Upper lobe of left lung (tissue), 6 donors: Measurements from ENCODE around the gene DRD3. TPM values are rescaled to one million over a fixed set of nuclear protein-coding genes. Genes with fewer than 3 reads are reported as not detected.

Source experiments
- ATAC-seq, 2 donors: fragments of 200-7000 bp; cut with Tn5 transposase; one replicate each; pipeline ENCODE4 v1.9.1; 2022; ENCODE audit warnings: mild to moderate bottlenecking in 2 of 2, moderate library complexity in 2 of 2; ENCODE audit not compliant: low FRiP score in 2 of 2
- DNase-seq, 2 donors: peaks; one replicate each; pipeline ENCODE4 v3.0.0-alpha.2; 2019 to 2020
- H3K27ac ChIP-seq, 4 donors: fragments of 200-600 bp; sonication (generic); one replicate each; pipeline ENCODE4 v1.5.1; 2016 to 2019
- H3K27me3 ChIP-seq, 4 donors: fragments of 200-600 bp; sonication (generic); one replicate each; pipeline ENCODE4 v1.5.1; 2017 to 2019
- H3K36me3 ChIP-seq, 4 donors: fragments of 200-600 bp; sonication (generic); one replicate each; pipeline ENCODE4 v1.5.1; 2016 to 2019
- H3K4me1 ChIP-seq, 4 donors: fragments of 200-600 bp; sonication (generic); one replicate each; pipeline ENCODE4 v1.5.1; 2018 to 2019
- H3K4me3 ChIP-seq, 4 donors: fragments of 200-600 bp; sonication (generic); one replicate each; pipeline ENCODE4 v1.5.1; 2017 to 2019; ENCODE audit warnings: mild to moderate bottlenecking in 2 of 4, moderate library complexity in 1 of 4
- H3K9me3 ChIP-seq, 4 donors: fragments of 200-600 bp; sonication (generic); one replicate each; pipeline ENCODE4 v1.5.1; 2018 to 2019
- EP300 ChIP-seq, 4 donors: sonication (generic); formaldehyde crosslinking; IDR thresholded peaks; one replicate each; pipeline ENCODE4 v1.5.1; 2017; ENCODE audit warnings: antibody characterized with exemption in 4 of 4, control low read depth in 2 of 4
- POLR2A ChIP-seq, 4 donors: fragments of 450-650 bp; IDR thresholded peaks; one replicate each; pipeline ENCODE4 v1.5.1; 2016 to 2017; ENCODE audit warnings: antibody characterized with exemption in 4 of 4, mild to moderate bottlenecking in 2 of 4
- POLR2AphosphoS5 ChIP-seq, 2 donors: sonication (generic); formaldehyde crosslinking; IDR thresholded peaks; one replicate each; pipeline ENCODE4 v1.5.1; 2017; ENCODE audit warnings: antibody characterized with exemption in 2 of 2
- WGBS, 2 donors: methylation state at CpG; one replicate each; pipeline ENCODE4 v1.1.5; 2017 to 2018; 5-methylcytosine and 5-hydroxymethylcytosine counted together
- total RNA-seq, 6 donors: library from RNA; depleted of rRNA in 4 of 6; stranded (reverse); fragments of >200 nt in 4 of 6; gene quantifications; one replicate each; pipeline versions ENCODE4 v1.1.0 to v1.2.1, GENCODE V29; 2016 to 2021
- TF ChIP-seq, protein P1 (sequence below), 6 experiments: fragments of 450-650 bp in 4 of 6; fragments of 200-600 bp in 2 of 6; sonication (generic) in 2 of 6; IDR thresholded peaks; one replicate each; pipeline ENCODE4 v1.5.1; 2016 to 2019; ENCODE audit warnings: antibody characterized with exemption in 6 of 6
- donor health status: DM: no; HTN: no; CAD: no; lungs with moderate emphysema.
- donor health status: DM: no; HTN: yes; CAD: no; lungs with severe emphysema.

The DRD3 gene
- total RNA-seq, 6 donors from 2014 or later = not detected

DNA sequence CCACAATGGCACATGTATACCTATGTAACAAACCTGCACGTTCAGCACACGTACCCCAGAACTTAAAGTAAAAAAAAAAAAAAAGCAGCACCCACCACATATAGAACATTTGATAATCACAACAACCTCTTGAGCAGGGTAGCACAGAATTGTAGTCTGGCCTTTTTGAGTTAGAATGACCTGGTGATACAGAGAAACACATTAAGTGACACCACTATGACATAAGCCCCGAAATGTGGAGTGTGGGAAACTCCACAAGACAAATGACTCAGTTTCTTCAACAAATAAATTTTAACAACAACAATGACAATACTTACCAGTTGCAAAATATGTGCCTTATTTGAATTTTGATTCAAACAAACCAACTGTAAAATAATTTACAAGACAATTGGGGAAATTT is 46.4 kb downstream of the DRD3 start:
- DNase-seq (no peak), ATAC-seq (no peak)
- no peak for TF ChIP-seq EP300 (IDR thresholded peaks at IDR 0.05)
- TF ChIP-seq POLR2A (IDR thresholded peaks at IDR 0.05) = no peak
- TF ChIP-seq, protein P1, sequence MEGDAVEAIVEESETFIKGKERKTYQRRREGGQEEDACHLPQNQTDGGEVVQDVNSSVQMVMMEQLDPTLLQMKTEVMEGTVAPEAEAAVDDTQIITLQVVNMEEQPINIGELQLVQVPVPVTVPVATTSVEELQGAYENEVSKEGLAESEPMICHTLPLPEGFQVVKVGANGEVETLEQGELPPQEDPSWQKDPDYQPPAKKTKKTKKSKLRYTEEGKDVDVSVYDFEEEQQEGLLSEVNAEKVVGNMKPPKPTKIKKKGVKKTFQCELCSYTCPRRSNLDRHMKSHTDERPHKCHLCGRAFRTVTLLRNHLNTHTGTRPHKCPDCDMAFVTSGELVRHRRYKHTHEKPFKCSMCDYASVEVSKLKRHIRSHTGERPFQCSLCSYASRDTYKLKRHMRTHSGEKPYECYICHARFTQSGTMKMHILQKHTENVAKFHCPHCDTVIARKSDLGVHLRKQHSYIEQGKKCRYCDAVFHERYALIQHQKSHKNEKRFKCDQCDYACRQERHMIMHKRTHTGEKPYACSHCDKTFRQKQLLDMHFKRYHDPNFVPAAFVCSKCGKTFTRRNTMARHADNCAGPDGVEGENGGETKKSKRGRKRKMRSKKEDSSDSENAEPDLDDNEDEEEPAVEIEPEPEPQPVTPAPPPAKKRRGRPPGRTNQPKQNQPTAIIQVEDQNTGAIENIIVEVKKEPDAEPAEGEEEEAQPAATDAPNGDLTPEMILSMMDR (IDR thresholded peaks at IDR 0.05) = no peak
- TF ChIP-seq POLR2AphosphoS5 (IDR thresholded peaks at IDR 0.05) = no peak
- WGBS, 2 donors = 96 to 100% methylated on average over 3 of the region's 3 CpGs
- no peaks in the 10 kb centered on the region for H3K9me3 ChIP-seq
- H3K27me3 ChIP-seq = no peaks in the 10 kb centered on the region
- no peak overlapping the region for H3K4me3 ChIP-seq
- H3K36me3 ChIP-seq = no peaks in the 10 kb centered on the region
- no peak overlapping the region for H3K27ac ChIP-seq
- H3K4me1 ChIP-seq = no peaks in the 10 kb centered on the region

DNA sequence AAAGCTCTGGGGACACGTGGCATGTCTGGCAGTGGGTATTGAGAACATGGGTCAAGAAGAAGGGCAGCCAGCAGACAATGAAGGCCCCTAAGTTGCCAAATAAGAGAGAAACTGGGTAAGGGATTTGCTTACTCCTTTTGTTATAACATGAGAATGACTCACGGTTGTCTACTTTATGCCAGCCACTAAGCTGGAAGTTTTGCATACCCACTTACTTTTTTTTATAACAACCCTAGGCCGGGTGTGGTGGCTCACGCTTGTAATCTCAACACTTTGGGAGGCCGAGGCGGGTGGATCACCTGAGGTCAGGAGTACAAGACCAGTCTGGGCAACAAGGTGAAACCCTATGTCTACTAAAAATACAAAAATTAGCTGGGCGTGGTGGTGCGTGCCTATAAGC is 50.0 kb downstream of the DRD3 start:
- WGBS, 2 donors = 95 to 96% methylated on average over 8 of the region's 8 CpGs
- H3K27me3 ChIP-seq = no peaks in the 10 kb centered on the region
- no peaks in the 10 kb centered on the region for H3K4me1 ChIP-seq
- H3K9me3 ChIP-seq = no peaks in the 10 kb centered on the region
- H3K36me3 ChIP-seq = no peaks in the 10 kb centered on the region
- no peak overlapping the region for H3K27ac ChIP-seq
- TF ChIP-seq POLR2AphosphoS5 (IDR thresholded peaks at IDR 0.05) (no peak), POLR2A (IDR thresholded peaks at IDR 0.05) (no peak), EP300 (IDR thresholded peaks at IDR 0.05) (no peak)
- TF ChIP-seq, protein P1 (IDR thresholded peaks at IDR 0.05) = no peak
- ATAC-seq = no peak
- no peak overlapping the region for H3K4me3 ChIP-seq
- no peak for DNase-seq

GRCh38 chr3:114128231-114128630 is 50.6 kb downstream of the DRD3 start:
- Histone ChIP-seq H3K36me3 (no peaks in the 10 kb centered on the region), H3K27ac (no peak overlapping the region), H3K9me3 (no peaks in the 10 kb centered on the region), H3K4me3 (no peak overlapping the region), H3K27me3 (no peaks in the 10 kb centered on the region), H3K4me1 (peaks cover 0 to under 1% (median 0%) of the 10 kb centered on the region in 4 donors)
- DNase-seq (no peak), ATAC-seq (no peak)
- WGBS, 2 donors = 85 to 89% methylated on average over 1 of the region's 1 CpG
- TF ChIP-seq POLR2A (IDR thresholded peaks at IDR 0.05) (no peak), POLR2AphosphoS5 (IDR thresholded peaks at IDR 0.05) (no peak), EP300 (IDR thresholded peaks at IDR 0.05) (no peak)
- TF ChIP-seq, protein P1 (IDR thresholded peaks at IDR 0.05) = no peak

DNA sequence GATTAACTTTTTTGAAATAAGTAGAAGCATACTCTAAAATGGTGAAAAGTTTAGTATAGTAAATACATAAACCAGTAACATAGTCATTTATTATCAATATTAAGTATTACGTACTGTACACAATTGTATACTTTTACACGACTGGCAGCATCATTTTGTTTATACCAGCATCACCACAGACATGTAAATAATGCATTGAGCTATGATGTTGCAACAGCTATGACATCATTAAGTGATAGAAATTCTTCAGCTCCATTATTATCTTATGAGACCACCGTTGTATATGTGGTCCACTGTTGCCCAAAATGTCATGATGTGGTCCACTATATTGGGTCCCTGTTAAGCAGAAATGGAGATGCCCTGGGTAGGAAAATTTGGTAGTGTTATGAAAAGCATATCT is 51.3 kb downstream of the DRD3 start:
- no peak for ATAC-seq
- Histone ChIP-seq H3K27ac (no peak overlapping the region), H3K36me3 (no peaks in the 10 kb centered on the region), H3K4me1 (peaks cover 0 to 8% (median under 1%) of the 10 kb centered on the region in 4 donors), H3K9me3 (no peaks in the 10 kb centered on the region), H3K27me3 (no peaks in the 10 kb centered on the region), H3K4me3 (no peak overlapping the region)
- DNase-seq = no peak
- 79 to 82% methylated on average over 3 of the region's 3 CpGs for WGBS, 2 donors
- TF ChIP-seq POLR2A (IDR thresholded peaks at IDR 0.05) (no peak), EP300 (IDR thresholded peaks at IDR 0.05) (no peak), POLR2AphosphoS5 (IDR thresholded peaks at IDR 0.05) (no peak)
- TF ChIP-seq, protein P1 (IDR thresholded peaks at IDR 0.05) = no peak

DNA sequence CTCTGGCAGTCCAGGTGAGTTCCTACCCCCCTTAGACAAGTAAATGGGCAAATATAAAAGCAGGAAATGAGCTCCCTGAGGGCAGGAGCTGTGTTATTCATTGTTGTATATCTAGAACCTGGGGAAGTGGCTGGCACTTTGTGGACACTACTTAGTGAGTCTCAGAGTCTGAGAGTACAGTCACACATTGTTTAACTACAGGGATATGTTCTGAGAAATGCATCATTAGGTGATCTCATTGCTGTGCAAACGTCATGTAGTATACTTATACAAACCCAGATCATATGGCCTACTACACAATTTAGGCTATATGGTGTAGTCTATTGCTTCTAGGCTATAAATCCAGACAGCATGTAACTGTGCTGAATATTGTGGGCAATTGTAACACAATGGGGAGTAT is 52.4 kb downstream of the DRD3 start:
- DNase-seq (no peak), ATAC-seq (no peak)
- no peaks in the 10 kb centered on the region for H3K36me3 ChIP-seq
- peaks cover 6 to 16% (median 8%) of the 10 kb centered on the region in 4 donors for H3K4me1 ChIP-seq
- H3K4me3 ChIP-seq = no peak overlapping the region
- H3K9me3 ChIP-seq = no peaks in the 10 kb centered on the region
- TF ChIP-seq POLR2AphosphoS5 (IDR thresholded peaks at IDR 0.05) = no peak
- no peak for TF ChIP-seq POLR2A (IDR thresholded peaks at IDR 0.05)
- TF ChIP-seq, protein P1 (IDR thresholded peaks at IDR 0.05) = no peak
- TF ChIP-seq EP300 (IDR thresholded peaks at IDR 0.05) = no peak
- 62 to 72% methylated on average over 1 of the region's 1 CpG for WGBS, 2 donors
- no peak overlapping the region for H3K27ac ChIP-seq
- H3K27me3 ChIP-seq = no peaks in the 10 kb centered on the region
